Lower leg skin (tissue), 3 donors: Measurements from ENCODE around the gene UBA1.

Experiments
- POLR2A ChIP-seq, 2 donors: fragments of 450-650 bp; IDR thresholded peaks; one replicate each; pipeline ENCODE4 v1.6.1; 2016 to 2017; ENCODE audit warnings: antibody characterized with exemption in 2 of 2, mild to moderate bottlenecking in 1 of 2, moderate library complexity in 1 of 2
- TF ChIP-seq, protein P1 (sequence below), 3 donors: fragments of 450-650 bp; IDR thresholded peaks; one replicate each; pipeline ENCODE4 v1.5.1; 2016; ENCODE audit warnings: antibody characterized with exemption in 3 of 3, mild to moderate bottlenecking in 3 of 3, moderate library complexity in 2 of 3

DNA sequence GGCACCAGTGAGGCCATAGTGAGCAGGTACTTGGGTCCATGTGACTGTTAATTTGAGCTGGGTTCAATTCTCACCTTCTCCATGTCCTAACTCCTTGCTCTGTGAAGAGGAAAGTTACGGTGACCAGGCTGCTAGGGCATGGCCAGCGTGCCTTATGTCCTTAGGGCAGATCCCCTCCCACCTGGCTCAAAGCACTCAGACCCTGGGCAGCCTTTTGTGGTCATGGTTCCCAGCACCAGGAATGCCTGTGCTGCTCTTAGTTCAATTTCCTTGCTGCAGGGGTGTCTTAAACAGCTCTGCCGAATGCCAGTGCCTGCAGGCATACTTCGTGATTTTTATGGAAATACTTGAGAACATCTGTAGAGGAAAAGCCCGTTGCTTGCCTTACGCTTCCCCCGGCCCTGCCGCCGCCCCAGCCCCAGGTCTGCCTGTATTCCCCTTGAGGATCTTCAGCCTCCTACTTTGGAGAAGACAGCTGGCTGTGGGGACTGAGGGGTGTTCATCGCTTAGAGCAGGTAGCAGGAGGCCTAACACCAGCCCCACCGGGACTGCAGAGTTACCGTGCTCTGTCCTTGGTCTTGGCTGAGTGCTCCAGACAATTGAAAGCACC, 21.8 kb downstream of the UBA1 start:
- no peak for TF ChIP-seq POLR2A (IDR thresholded peaks at IDR 0.05)
- TF ChIP-seq, protein P1, sequence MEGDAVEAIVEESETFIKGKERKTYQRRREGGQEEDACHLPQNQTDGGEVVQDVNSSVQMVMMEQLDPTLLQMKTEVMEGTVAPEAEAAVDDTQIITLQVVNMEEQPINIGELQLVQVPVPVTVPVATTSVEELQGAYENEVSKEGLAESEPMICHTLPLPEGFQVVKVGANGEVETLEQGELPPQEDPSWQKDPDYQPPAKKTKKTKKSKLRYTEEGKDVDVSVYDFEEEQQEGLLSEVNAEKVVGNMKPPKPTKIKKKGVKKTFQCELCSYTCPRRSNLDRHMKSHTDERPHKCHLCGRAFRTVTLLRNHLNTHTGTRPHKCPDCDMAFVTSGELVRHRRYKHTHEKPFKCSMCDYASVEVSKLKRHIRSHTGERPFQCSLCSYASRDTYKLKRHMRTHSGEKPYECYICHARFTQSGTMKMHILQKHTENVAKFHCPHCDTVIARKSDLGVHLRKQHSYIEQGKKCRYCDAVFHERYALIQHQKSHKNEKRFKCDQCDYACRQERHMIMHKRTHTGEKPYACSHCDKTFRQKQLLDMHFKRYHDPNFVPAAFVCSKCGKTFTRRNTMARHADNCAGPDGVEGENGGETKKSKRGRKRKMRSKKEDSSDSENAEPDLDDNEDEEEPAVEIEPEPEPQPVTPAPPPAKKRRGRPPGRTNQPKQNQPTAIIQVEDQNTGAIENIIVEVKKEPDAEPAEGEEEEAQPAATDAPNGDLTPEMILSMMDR (IDR thresholded peaks at IDR 0.05): no peak
